ENCODE measurements around the gene CXXC5. TPM values are rescaled to one million over a fixed set of nuclear protein-coding genes. Genes with fewer than 3 reads are reported as not detected.
A peak's percentile ranks its signal among the peaks of the same experiment; 100 is the strongest.

CXXC5 gene
- polyA plus RNA-seq, 1 of the 3 experiments (the other 2 are of a cell fraction), result 47.4 TPM

DNA sequence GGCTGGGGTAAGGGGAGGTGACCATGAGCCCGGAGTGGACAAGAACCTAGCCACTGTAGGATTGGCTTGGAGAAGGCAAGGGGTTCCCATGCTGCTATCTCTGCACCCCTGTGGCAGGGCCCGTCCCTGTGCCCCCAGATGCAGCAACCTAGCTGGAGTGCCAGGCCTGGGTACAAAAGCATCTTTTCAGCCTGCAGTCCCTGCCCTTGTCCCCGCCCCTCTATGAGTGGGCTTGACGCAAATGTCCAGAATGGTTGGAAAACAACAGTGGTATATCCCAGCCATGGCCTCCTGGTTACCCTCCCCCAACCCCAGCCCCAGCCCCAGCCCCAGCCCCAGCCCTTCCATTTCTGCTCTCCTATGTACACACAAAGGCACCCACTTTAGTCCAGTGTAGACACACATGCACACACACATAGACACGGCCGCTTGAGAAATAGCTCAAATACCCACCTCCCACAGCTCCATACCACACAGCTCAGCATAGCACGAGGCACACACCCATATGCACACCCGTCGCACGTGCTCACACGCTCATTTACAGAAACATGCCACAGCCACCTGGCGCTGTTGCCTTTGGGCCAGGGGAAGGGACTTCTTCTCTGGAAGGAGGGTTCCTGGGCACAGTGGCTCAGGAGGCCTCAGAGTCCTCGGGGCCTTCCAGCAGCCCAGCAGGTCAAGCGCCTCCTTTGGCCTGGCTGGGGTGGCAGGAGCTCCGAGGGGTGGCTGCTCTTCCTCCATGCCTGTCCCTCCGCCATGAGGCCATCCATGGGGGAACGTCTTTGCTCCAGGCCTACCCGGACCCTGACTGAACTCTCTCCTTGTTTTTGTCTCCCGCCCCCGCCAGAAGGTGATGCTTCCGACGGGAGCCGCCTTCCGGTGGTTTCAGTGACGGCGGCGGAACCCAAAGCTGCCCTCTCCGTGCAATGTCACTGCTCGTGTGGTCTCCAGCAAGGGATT, 34.1 kb downstream of the CXXC5 start (continued):
- TF ChIP-seq, protein P1, sequence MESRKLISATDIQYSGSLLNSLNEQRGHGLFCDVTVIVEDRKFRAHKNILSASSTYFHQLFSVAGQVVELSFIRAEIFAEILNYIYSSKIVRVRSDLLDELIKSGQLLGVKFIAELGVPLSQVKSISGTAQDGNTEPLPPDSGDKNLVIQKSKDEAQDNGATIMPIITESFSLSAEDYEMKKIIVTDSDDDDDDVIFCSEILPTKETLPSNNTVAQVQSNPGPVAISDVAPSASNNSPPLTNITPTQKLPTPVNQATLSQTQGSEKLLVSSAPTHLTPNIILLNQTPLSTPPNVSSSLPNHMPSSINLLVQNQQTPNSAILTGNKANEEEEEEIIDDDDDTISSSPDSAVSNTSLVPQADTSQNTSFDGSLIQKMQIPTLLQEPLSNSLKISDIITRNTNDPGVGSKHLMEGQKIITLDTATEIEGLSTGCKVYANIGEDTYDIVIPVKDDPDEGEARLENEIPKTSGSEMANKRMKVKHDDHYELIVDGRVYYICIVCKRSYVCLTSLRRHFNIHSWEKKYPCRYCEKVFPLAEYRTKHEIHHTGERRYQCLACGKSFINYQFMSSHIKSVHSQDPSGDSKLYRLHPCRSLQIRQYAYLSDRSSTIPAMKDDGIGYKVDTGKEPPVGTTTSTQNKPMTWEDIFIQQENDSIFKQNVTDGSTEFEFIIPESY (IDR thresholded peaks at IDR 0.05; ENCODE audit: borderline replicate concordance, low read depth), result no peak
- TF ChIP-seq MAX (IDR thresholded peaks at IDR 0.05; ENCODE audit: low read depth), result no peak
- TF ChIP-seq USF1 (IDR thresholded peaks at IDR 0.05; ENCODE audit: borderline replicate concordance, low read depth), result no peak
- no peak for TF ChIP-seq GATA2 (CRISPR knock-in tag; IDR thresholded peaks at IDR 0.05)
- TF ChIP-seq EZH2phosphoT487 (IDR thresholded peaks at IDR 0.05; ENCODE audit: borderline replicate concordance, low read depth), result no peak

- Histone ChIP-seq H2AFZ (ENCODE audit: low read depth) (no peak overlapping the region), H3K4me2 (no peak overlapping the region), H3K79me2 (ENCODE audit: insufficient read depth) (peaks cover 44% of the 10 kb centered on the region), H3K9me3 (no peaks in the 10 kb centered on the region), H3K9ac (no peak overlapping the region), H3K27ac (ENCODE audit: low read depth in 2 of 2, low read length in 1 of 2) (peak overlapping the region in 1 of 2 experiments; percentile 45; a peak in 1 of 4 replicates), H4K20me1 (ENCODE audit: insufficient read depth) (peaks cover 36% of the 10 kb centered on the region), H3K4me1 (ENCODE audit: control insufficient read depth in 1 of 2, insufficient read depth in 2 of 2, low read depth in 1 of 2, low read length in 1 of 2) (peaks cover 10 to 51% of the 10 kb centered on the region in 2 experiments; a peak in 1 of 4 replicates), H3K9me2 (no peaks in the 10 kb centered on the region), H3K36me3 (replicated peaks in 1 of 2; ENCODE audit: control insufficient read depth in 1 of 2, insufficient read depth in 2 of 2, low read length in 1 of 2) (peaks cover 27 to 55% of the 10 kb centered on the region in 2 experiments), H3K27me3 (ENCODE audit: insufficient read depth) (no peaks in the 10 kb centered on the region), H3K4me3 (ENCODE audit: low read depth in 2 of 2, low read length in 1 of 2) (no peak overlapping the region), H3F3A (replicated peaks; ENCODE audit: insufficient read depth) (no peaks in the 10 kb centered on the region)
- ChIA-PET POLR2A (interaction anchor here (1.0 kb wide), 1 partner anchor 14 kb away, joined by 4 read pairs; no protein-coding TSS in a partner anchor), CTCF (interaction anchor here (1.2 to 14.8 kb wide), 12 partner anchors 10 to 82 kb away, joined by 3 to 310 read pairs (median 7); no protein-coding TSS in a partner anchor)
- no peak for DNase-seq
- WGBS (ENCODE audit: low lambda C conversion rate), result 88% methylated on average over 19 of the region's 20 CpGs
- TF ChIP-seq SIN3A (IDR thresholded peaks at IDR 0.05; ENCODE audit: borderline replicate concordance, low read depth, low read length) (no peak), MXI1 (IDR thresholded peaks at IDR 0.05; ENCODE audit: low read depth, low read length) (no peak), MEF2A (IDR thresholded peaks at IDR 0.05; ENCODE audit: borderline replicate concordance, low read depth) (no peak), USF1 (IDR thresholded peaks at IDR 0.05; ENCODE audit: borderline replicate concordance, low read depth) (no peak), SMC3 (IDR thresholded peaks at IDR 0.05; ENCODE audit: low read depth, low read length) (no peak), GABPA (IDR thresholded peaks at IDR 0.05; ENCODE audit: low read depth) (no peak), TEAD4 (IDR thresholded peaks at IDR 0.05; ENCODE audit: borderline replicate concordance, insufficient read depth) (no peak), NRF1 (IDR thresholded peaks at IDR 0.05; ENCODE audit: low read depth, low read length) (no peak), RCOR1 (IDR thresholded peaks at IDR 0.05; ENCODE audit: low read length) (no peak), ELF1 (IDR thresholded peaks at IDR 0.05) (no peak), FOXJ3 (CRISPR knock-in tag; IDR thresholded peaks at IDR 0.05) (no peak)
- TF ChIP-seq, protein P2, sequence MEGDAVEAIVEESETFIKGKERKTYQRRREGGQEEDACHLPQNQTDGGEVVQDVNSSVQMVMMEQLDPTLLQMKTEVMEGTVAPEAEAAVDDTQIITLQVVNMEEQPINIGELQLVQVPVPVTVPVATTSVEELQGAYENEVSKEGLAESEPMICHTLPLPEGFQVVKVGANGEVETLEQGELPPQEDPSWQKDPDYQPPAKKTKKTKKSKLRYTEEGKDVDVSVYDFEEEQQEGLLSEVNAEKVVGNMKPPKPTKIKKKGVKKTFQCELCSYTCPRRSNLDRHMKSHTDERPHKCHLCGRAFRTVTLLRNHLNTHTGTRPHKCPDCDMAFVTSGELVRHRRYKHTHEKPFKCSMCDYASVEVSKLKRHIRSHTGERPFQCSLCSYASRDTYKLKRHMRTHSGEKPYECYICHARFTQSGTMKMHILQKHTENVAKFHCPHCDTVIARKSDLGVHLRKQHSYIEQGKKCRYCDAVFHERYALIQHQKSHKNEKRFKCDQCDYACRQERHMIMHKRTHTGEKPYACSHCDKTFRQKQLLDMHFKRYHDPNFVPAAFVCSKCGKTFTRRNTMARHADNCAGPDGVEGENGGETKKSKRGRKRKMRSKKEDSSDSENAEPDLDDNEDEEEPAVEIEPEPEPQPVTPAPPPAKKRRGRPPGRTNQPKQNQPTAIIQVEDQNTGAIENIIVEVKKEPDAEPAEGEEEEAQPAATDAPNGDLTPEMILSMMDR (IDR thresholded peaks at IDR 0.05), result no peak
- TF ChIP-seq, protein P3, sequence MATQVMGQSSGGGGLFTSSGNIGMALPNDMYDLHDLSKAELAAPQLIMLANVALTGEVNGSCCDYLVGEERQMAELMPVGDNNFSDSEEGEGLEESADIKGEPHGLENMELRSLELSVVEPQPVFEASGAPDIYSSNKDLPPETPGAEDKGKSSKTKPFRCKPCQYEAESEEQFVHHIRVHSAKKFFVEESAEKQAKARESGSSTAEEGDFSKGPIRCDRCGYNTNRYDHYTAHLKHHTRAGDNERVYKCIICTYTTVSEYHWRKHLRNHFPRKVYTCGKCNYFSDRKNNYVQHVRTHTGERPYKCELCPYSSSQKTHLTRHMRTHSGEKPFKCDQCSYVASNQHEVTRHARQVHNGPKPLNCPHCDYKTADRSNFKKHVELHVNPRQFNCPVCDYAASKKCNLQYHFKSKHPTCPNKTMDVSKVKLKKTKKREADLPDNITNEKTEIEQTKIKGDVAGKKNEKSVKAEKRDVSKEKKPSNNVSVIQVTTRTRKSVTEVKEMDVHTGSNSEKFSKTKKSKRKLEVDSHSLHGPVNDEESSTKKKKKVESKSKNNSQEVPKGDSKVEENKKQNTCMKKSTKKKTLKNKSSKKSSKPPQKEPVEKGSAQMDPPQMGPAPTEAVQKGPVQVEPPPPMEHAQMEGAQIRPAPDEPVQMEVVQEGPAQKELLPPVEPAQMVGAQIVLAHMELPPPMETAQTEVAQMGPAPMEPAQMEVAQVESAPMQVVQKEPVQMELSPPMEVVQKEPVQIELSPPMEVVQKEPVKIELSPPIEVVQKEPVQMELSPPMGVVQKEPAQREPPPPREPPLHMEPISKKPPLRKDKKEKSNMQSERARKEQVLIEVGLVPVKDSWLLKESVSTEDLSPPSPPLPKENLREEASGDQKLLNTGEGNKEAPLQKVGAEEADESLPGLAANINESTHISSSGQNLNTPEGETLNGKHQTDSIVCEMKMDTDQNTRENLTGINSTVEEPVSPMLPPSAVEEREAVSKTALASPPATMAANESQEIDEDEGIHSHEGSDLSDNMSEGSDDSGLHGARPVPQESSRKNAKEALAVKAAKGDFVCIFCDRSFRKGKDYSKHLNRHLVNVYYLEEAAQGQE (IDR thresholded peaks at IDR 0.05; ENCODE audit: low read depth, low read length), result no peak
Observed at GRCh38 chr5:139683295-139684271, 35.4 kb downstream of the CXXC5 start.
